Measurements from ENCODE around the gene HBA1. TPM values are rescaled to one million over a fixed set of nuclear protein-coding genes. Genes with fewer than 3 reads are reported as not detected.

HBA1 gene
- total and polyA plus RNA-seq, 9 of the 15 experiments (the other 6 are each of a cell fraction or from before 2014, with no cell fraction given) = 128 to 2,388 (median 380) TPM

DNA sequence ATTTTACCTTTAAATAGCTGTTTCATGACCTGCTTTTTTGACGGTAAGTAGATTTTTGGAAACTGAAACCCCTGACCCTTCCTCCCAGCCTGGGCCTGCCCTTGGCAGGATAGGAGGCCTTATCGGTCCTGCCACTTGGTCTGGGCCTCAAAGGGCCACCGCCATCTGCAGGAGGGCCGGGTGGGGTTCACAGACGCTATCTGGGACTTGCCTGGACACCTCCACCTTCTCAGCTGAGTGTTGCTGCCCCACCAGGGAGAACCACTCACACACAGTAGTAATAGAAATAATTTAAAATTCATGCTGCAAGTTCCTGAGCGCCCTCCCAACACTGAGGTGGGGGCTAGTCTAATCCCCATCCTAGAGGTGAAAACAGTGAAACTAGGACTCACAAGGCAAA is 33.4 kb upstream of the HBA1 start (continued):
- TF ChIP-seq, protein P1, sequence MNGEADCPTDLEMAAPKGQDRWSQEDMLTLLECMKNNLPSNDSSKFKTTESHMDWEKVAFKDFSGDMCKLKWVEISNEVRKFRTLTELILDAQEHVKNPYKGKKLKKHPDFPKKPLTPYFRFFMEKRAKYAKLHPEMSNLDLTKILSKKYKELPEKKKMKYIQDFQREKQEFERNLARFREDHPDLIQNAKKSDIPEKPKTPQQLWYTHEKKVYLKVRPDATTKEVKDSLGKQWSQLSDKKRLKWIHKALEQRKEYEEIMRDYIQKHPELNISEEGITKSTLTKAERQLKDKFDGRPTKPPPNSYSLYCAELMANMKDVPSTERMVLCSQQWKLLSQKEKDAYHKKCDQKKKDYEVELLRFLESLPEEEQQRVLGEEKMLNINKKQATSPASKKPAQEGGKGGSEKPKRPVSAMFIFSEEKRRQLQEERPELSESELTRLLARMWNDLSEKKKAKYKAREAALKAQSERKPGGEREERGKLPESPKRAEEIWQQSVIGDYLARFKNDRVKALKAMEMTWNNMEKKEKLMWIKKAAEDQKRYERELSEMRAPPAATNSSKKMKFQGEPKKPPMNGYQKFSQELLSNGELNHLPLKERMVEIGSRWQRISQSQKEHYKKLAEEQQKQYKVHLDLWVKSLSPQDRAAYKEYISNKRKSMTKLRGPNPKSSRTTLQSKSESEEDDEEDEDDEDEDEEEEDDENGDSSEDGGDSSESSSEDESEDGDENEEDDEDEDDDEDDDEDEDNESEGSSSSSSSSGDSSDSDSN (IDR thresholded peaks at IDR 0.05; ENCODE audit: borderline replicate concordance in 1 of 2, low read depth in 2 of 2, low read length in 2 of 2) = peak in 1 of 2 experiments; percentile 63; a peak in 2 of 4 replicates
- TF ChIP-seq ZKSCAN1 (IDR thresholded peaks at IDR 0.05; ENCODE audit: low read depth, low read length) (no peak), SNIP1 (IDR thresholded peaks at IDR 0.05; ENCODE audit: low read depth) (no peak), MTA3 (IDR thresholded peaks at IDR 0.05; ENCODE audit: borderline replicate concordance) (peak; percentile 59; the same call in 1 of the 2 replicates), POLR2G (IDR thresholded peaks at IDR 0.05; ENCODE audit: low read depth, low read length) (no peak), RNF2 (IDR thresholded peaks at IDR 0.05) (peak; percentile 76; the same call in 1 of the 2 replicates), ZNF57 (CRISPR knock-in tag; IDR thresholded peaks at IDR 0.05) (no peak), POLR2A (conservative IDR thresholded peaks at IDR 0.05) (no peak), ZBTB8A (IDR thresholded peaks at IDR 0.05; ENCODE audit: partially characterized antibody) (no peak), MCM7 (IDR thresholded peaks at IDR 0.05) (no peak), ZNF436 (CRISPR knock-in tag; IDR thresholded peaks at IDR 0.05) (no peak), ZNF121 (CRISPR knock-in tag; conservative IDR thresholded peaks at IDR 0.05) (no peak), KLF1 (tag; IDR thresholded peaks at IDR 0.05) (0 out of 2 replicates have a peak, but pooled peaks have one; percentile 21), SRSF3 (IDR thresholded peaks at IDR 0.05; ENCODE audit: insufficient read depth, low read length) (no peak), IRF2 (CRISPR knock-in tag; IDR thresholded peaks at IDR 0.05) (no peak), GTF2A2 (tag; IDR thresholded peaks at IDR 0.05) (no peak), SMARCE1 (IDR thresholded peaks at IDR 0.05) (peak; percentile 87), NRF1 (conservative IDR thresholded peaks at IDR 0.05 in 1 of 2, IDR thresholded peaks at IDR 0.05 in 1 of 2) (0 out of 4 replicates have a peak, but pooled peaks of 1 of the 2 experiments have one; percentile 5), TEAD4 (IDR thresholded peaks at IDR 0.05; ENCODE audit: low read length) (peak; percentile 95), TEAD4 (CRISPR knock-in tag; IDR thresholded peaks at IDR 0.05; ENCODE audit: borderline replicate concordance) (no peak), ZNF384 (IDR thresholded peaks at IDR 0.05; ENCODE audit: low read depth, low read length) (no peak)
- TF ChIP-seq, protein P2, sequence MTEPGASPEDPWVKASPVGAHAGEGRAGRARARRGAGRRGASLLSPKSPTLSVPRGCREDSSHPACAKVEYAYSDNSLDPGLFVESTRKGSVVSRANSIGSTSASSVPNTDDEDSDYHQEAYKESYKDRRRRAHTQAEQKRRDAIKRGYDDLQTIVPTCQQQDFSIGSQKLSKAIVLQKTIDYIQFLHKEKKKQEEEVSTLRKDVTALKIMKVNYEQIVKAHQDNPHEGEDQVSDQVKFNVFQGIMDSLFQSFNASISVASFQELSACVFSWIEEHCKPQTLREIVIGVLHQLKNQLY (CRISPR knock-in tag; conservative IDR thresholded peaks at IDR 0.05) = no peak
- TF ChIP-seq, protein P3, sequence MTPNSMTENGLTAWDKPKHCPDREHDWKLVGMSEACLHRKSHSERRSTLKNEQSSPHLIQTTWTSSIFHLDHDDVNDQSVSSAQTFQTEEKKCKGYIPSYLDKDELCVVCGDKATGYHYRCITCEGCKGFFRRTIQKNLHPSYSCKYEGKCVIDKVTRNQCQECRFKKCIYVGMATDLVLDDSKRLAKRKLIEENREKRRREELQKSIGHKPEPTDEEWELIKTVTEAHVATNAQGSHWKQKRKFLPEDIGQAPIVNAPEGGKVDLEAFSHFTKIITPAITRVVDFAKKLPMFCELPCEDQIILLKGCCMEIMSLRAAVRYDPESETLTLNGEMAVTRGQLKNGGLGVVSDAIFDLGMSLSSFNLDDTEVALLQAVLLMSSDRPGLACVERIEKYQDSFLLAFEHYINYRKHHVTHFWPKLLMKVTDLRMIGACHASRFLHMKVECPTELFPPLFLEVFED (CRISPR knock-in tag; conservative IDR thresholded peaks at IDR 0.05) = no peak
- TF ChIP-seq, protein P4, sequence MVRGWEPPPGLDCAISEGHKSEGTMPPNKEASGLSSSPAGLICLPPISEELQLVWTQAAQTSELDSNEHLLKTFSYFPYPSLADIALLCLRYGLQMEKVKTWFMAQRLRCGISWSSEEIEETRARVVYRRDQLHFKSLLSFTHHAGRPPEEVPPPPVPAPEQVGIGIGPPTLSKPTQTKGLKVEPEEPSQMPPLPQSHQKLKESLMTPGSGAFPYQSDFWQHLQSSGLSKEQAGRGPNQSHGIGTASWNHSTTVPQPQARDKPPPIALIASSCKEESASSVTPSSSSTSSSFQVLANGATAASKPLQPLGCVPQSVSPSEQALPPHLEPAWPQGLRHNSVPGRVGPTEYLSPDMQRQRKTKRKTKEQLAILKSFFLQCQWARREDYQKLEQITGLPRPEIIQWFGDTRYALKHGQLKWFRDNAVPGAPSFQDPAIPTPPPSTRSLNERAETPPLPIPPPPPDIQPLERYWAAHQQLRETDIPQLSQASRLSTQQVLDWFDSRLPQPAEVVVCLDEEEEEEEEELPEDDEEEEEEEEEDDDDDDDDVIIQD (CRISPR knock-in tag; IDR thresholded peaks at IDR 0.05) = no peak
